Activated CD4-positive, CD25-positive, alpha-beta regulatory T cell treated with anti-CD3 and anti-CD28 coated beads, Interleukin-2, amount 50 U/mL, for 72 hours (primary cell): ENCODE data around the gene KAZALD1.
A peak's percentile ranks its signal among the peaks of the same experiment; 100 is the strongest.

Experiments used
- DNase-seq: peaks from one replicate; pipeline ENCODE4 v3.0.0; 2021

The KAZALD1 gene

GRCh38 chr10:101061624-101062231 lies at the start of gene KAZALD1:
Gene KAZALD1 (plus strand): TSS chr10:101061989. CDS start chr10:101062593, 604 bp downstream.
- DNase-seq, result no peak

GRCh38 chr10:101012525-101013364 lies 49.0 kb upstream of the KAZALD1 start:
- peak; percentile 78 for DNase-seq

- DNase-seq, result no peak
Observed at GRCh38 chr10:101013365-101013825, 48.4 kb upstream of the KAZALD1 start.

- peak; percentile 85 for DNase-seq
Observed at GRCh38 chr10:101014230-101014884, 47.4 kb upstream of the KAZALD1 start.

GRCh38 chr10:101014966-101015581 lies 46.7 kb upstream of the KAZALD1 start:
- DNase-seq, result no peak

GRCh38 chr10:101015582-101015973 lies 46.2 kb upstream of the KAZALD1 start:
- DNase-seq, result no peak

GRCh38 chr10:101016814-101017213 lies 45.0 kb upstream of the KAZALD1 start:
- DNase-seq, result no peak

GRCh38 chr10:101018118-101018599 lies 43.6 kb upstream of the KAZALD1 start:
- no peak for DNase-seq

- DNase-seq, result peak; percentile 80
Observed at GRCh38 chr10:101018600-101019439, 43.0 kb upstream of the KAZALD1 start.

GRCh38 chr10:101019440-101019703 lies 42.4 kb upstream of the KAZALD1 start:
- DNase-seq, result no peak

- no peak for DNase-seq
Observed at GRCh38 chr10:101020427-101021075, 41.2 kb upstream of the KAZALD1 start.

- DNase-seq, result no peak
Observed at GRCh38 chr10:101021239-101021638, 40.5 kb upstream of the KAZALD1 start.

GRCh38 chr10:101021692-101022251 lies 40.0 kb upstream of the KAZALD1 start:
- no peak for DNase-seq

- peak; percentile 23 for DNase-seq
Observed at GRCh38 chr10:101022967-101023705, 38.7 kb upstream of the KAZALD1 start.

- no peak for DNase-seq
Observed at GRCh38 chr10:101027106-101027720, 34.6 kb upstream of the KAZALD1 start.

GRCh38 chr10:101028446-101029337 lies 33.1 kb upstream of the KAZALD1 start:
- no peak for DNase-seq

- no peak for DNase-seq
Observed at GRCh38 chr10:101029520-101030295, 32.1 kb upstream of the KAZALD1 start.

- DNase-seq, result no peak
Observed at GRCh38 chr10:101030496-101031127, 31.2 kb upstream of the KAZALD1 start.
